ENCODE data around the gene CRYM. TPM values are rescaled to one million over a fixed set of nuclear protein-coding genes. Genes with fewer than 3 reads are reported as not detected.

Gene CRYM
- total RNA-seq, 1 donor: not detected

DNA sequence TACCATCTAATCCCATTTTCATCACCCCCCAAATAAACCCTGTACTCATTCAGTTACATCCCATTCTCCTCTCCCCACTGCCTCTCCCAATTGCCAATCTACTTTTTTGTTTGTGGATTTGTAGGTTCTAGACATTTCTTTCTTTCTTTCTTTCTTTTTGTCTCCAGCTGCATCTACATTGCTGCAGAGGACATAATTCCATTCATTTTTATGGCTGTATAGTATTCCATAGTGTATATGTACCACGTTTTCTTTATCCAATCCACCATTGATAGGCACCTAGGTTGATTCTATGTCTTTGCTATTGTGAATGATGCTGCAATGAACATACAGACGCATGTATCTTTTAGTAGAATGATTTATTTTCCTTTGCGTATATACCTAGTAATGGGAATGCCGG is 6.3 kb upstream of the CRYM start:
- TF ChIP-seq, protein P1, sequence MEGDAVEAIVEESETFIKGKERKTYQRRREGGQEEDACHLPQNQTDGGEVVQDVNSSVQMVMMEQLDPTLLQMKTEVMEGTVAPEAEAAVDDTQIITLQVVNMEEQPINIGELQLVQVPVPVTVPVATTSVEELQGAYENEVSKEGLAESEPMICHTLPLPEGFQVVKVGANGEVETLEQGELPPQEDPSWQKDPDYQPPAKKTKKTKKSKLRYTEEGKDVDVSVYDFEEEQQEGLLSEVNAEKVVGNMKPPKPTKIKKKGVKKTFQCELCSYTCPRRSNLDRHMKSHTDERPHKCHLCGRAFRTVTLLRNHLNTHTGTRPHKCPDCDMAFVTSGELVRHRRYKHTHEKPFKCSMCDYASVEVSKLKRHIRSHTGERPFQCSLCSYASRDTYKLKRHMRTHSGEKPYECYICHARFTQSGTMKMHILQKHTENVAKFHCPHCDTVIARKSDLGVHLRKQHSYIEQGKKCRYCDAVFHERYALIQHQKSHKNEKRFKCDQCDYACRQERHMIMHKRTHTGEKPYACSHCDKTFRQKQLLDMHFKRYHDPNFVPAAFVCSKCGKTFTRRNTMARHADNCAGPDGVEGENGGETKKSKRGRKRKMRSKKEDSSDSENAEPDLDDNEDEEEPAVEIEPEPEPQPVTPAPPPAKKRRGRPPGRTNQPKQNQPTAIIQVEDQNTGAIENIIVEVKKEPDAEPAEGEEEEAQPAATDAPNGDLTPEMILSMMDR (IDR thresholded peaks at IDR 0.05; ENCODE audit: insufficient read depth, low read depth, low read length): no peak
- no peak overlapping the region for H3K4me3 ChIP-seq (ENCODE audit: low read depth, low read length)
- no peak for DNase-seq (ENCODE audit: low read depth)

DNA sequence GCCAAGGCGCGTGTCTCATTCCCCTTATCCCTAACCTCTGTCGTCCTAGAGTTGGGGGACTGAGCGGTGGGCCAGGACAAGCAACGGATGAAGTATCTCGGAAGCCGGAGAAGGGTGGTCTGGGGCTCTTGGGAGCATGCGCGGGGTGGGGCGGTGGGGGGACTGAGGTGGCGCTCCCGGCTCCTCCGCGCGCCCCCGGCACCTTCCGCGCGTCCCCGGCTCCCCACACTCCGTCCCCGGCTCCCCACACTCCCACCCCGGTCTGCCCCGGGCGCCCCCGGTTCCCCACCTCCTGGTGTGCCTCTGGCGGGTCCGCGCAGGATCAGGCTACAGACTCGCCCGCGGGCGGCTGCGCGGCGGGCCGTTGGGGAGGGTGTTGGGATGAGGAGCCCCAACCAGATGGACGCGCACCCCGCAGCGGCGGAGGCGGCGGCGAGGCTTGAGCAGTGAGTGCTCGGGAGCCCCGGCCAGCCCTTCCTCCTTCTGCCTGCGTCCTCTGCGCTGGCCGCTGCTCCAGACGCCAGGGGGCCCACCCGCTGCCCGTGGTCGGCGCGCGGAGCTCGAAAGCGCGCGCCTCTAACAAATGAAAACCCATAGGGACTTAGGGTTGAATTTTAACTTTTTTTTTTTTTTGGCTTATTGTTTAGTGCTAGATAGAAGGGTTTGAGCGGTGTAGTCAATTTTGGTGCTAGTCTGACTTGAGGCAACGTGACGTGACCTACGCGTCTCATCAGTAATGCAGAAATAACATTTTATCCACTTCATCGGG is 5.6 kb upstream of the CRYM start:
- peak; percentile 47 for DNase-seq (ENCODE audit: low read depth)
- TF ChIP-seq, protein P1 (IDR thresholded peaks at IDR 0.05; ENCODE audit: insufficient read depth, low read depth, low read length): peak; percentile 55
- H3K4me3 ChIP-seq (ENCODE audit: low read depth, low read length): peak overlapping the region; percentile 35

DNA sequence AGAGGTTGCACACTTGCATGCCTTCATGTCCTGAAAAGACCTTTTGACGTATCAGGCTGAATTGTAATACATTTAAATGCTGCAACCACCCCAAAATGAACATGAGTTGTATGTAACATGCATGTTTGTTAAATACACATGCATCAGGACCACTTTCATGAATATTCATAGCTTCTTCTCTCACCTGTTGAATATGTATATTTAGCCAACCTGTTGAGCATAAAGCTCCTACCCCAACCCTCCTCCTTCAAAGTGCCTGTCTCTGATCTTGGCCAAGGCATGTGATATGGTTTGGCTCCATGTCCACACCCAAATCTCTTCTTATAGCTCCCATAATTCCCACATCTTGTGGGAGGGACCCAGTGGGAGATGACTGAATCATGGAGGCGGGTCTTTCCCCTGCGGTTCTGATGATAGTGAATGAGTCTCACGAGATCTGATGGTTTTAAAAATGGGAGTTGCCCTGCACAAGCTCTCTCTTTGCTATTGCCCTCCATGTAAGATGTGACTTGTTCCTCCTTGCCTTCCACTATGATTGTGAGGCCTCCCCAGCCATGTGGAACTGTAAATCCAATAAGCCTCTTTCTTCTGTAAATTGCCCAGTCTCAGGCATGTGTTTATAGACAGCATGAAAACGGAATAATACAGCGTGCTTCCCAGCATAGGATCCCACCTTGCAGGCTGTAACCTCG is 3.8 kb upstream of the CRYM start:
- H3K4me3 ChIP-seq (ENCODE audit: low read depth, low read length): no peak overlapping the region
- TF ChIP-seq, protein P1 (IDR thresholded peaks at IDR 0.05; ENCODE audit: insufficient read depth, low read depth, low read length): no peak
- no peak for DNase-seq (ENCODE audit: low read depth)

DNA sequence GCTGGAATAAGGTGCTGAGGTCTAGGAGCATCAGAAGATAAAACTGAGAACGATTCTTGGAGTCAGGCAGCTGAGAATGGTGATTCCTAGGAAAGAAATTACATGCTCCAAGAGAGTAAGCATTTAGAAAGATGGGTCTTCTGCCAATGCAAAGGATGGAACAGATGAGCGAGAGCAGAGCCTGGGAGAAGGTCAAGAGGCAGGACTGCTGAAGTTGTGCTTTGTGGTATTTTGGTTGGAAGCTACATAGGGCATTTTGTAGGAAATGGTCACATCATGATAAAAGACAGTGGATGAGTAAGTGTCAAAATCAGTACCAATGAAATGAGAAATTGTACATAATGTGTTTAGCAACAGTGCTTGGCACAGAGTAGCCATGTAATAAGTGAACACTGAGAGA is 1.4 kb upstream of the CRYM start:
- TF ChIP-seq, protein P1 (IDR thresholded peaks at IDR 0.05; ENCODE audit: insufficient read depth, low read depth, low read length): no peak
- DNase-seq (ENCODE audit: low read depth): no peak
- no peak overlapping the region for H3K4me3 ChIP-seq (ENCODE audit: low read depth, low read length)

DNA sequence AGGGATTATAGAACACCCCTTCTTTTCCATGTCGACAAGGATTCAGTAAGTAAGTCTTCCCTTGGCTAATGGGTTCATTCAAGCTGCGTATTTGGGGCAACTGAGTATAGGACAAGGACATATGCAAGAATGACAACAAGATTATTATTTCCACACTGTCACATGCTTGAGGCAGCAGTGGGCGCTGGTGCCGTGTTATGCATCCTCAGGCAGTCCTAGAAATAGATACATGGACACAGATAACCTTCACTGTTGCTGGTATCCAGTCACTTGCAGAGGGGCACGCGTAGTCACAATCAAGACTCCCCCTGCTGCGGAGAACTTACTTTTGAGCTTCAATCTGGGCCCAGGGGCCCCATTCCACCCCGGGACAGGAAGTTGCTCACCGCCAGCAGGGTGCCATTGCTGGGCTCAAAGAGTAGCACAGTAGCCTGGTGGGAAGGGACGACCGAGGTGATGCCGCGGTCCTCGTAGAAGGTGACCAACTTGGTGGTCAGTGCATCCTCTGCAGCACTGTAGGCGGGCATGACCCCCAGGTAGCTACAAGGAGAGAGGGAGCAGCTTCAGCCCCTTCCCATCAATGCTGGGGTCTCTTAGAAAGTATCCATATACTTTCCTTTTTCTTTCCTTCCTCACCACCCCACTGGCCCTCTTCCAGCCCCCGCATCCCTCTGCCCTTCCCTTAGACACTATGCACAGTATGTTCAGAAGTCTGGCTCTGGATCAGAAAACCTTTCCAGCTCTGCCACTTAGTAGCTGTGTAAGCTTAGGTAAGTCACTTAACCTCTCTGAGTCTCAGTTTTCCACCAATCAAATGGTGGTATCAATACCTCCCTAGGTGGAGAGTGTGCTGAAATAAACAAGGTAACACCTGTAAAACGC is 804 bp downstream of the CRYM start:
- no peak overlapping the region for H3K4me3 ChIP-seq (ENCODE audit: low read depth, low read length)
- TF ChIP-seq, protein P1 (IDR thresholded peaks at IDR 0.05; ENCODE audit: insufficient read depth, low read depth, low read length): no peak
- DNase-seq (ENCODE audit: low read depth): no peak

DNA sequence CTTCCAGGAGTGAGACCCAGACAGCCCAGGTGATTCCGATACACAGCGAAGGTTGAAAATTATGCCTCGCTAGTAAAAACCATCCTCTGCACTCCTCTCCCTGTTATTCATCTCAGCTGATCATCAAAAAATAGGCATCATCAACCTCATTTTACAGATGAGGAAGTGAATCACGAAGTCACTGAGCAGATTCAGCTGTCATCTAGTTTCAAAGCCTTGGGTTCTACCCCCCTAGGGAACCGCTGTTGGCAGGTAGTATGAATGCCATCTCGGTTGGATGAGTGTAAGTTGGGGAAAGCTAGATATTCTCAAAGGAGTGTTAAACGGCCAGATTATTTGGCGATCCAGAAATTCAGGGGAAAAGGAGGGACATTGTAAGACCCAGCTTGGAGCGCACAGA is 2.0 kb downstream of the CRYM start:
- TF ChIP-seq, protein P1 (IDR thresholded peaks at IDR 0.05; ENCODE audit: insufficient read depth, low read depth, low read length): no peak
- DNase-seq (ENCODE audit: low read depth): no peak

More for the DNA sequence above, 2.0 kb downstream of the CRYM start:
- H3K4me3 ChIP-seq (ENCODE audit: low read depth, low read length): no peak overlapping the region

Measured in fibroblast of villous mesenchyme (primary cell).